Skeletal muscle tissue (tissue), 4 donors: ENCODE measurements around the gene GPER1. TPM values are rescaled to one million over a fixed set of nuclear protein-coding genes. Genes with fewer than 3 reads are reported as not detected.

Experiments
- H3K27ac ChIP-seq: one replicate; pipeline ENCODE4 v1.7.0; 2013; ENCODE audit warnings: mild to moderate bottlenecking, low read depth, low read length, inconsistent platforms
- H3K27me3 ChIP-seq, 3 donors: one replicate each; pipeline ENCODE4 v1.7.0; 2013; ENCODE audit warnings: low read length in 3 of 3; ENCODE audit not compliant: control insufficient read depth in 3 of 3, insufficient read depth in 3 of 3
- H3K36me3 ChIP-seq, 3 donors: one replicate each; pipeline ENCODE4 v1.7.0; 2013; ENCODE audit warnings: low read length in 3 of 3; ENCODE audit not compliant: control insufficient read depth in 3 of 3, insufficient read depth in 3 of 3
- H3K4me1 ChIP-seq, 3 donors: one replicate each; pipeline ENCODE4 v1.7.0; 2013; ENCODE audit warnings: low read length in 3 of 3, mild to moderate bottlenecking in 3 of 3; ENCODE audit not compliant: control insufficient read depth in 3 of 3, insufficient read depth in 3 of 3
- H3K4me3 ChIP-seq, 3 donors: one replicate each; pipeline ENCODE4 v1.7.0; 2013; ENCODE audit warnings: low read length in 3 of 3
- H3K9ac ChIP-seq, 3 donors: one replicate each; pipeline ENCODE4 v1.7.0; 2013; ENCODE audit warnings: low read length in 3 of 3, mild to moderate bottlenecking in 3 of 3, moderate library complexity in 2 of 3, low read depth in 1 of 3
- H3K9me3 ChIP-seq, 3 donors: one replicate each; pipeline ENCODE4 v1.7.0; 2013; ENCODE audit warnings: low read length in 3 of 3; ENCODE audit not compliant: control insufficient read depth in 3 of 3
- total RNA-seq: library from RNA; depleted of rRNA; stranded (reverse); fragments of >200 nt; gene quantifications from one replicate; pipeline ENCODE4 v1.2.3, GENCODE V29; 2014
- donor health status: Osteomylitis.

Gene GPER1
- total RNA-seq, 1 donor from 2014 or later, result 5.2 TPM

- H3K9me3 ChIP-seq, result no peaks in the 10 kb centered on the region
- no peaks in the 10 kb centered on the region for H3K27me3 ChIP-seq
- no peaks in the 10 kb centered on the region for H3K36me3 ChIP-seq
- no peak overlapping the region for H3K27ac ChIP-seq
- peak overlapping the region in 1 of 3 donors; percentile 14 for H3K4me3 ChIP-seq
- H3K4me1 ChIP-seq, result peaks cover 68 to 89% (median 76%) of the 10 kb centered on the region in 3 donors
- H3K9ac ChIP-seq, result peak overlapping the region in 1 of 3 donors; percentile 16
Observed at GRCh38 chr7:1046722-1047679, 40.9 kb upstream of the GPER1 start.

DNA sequence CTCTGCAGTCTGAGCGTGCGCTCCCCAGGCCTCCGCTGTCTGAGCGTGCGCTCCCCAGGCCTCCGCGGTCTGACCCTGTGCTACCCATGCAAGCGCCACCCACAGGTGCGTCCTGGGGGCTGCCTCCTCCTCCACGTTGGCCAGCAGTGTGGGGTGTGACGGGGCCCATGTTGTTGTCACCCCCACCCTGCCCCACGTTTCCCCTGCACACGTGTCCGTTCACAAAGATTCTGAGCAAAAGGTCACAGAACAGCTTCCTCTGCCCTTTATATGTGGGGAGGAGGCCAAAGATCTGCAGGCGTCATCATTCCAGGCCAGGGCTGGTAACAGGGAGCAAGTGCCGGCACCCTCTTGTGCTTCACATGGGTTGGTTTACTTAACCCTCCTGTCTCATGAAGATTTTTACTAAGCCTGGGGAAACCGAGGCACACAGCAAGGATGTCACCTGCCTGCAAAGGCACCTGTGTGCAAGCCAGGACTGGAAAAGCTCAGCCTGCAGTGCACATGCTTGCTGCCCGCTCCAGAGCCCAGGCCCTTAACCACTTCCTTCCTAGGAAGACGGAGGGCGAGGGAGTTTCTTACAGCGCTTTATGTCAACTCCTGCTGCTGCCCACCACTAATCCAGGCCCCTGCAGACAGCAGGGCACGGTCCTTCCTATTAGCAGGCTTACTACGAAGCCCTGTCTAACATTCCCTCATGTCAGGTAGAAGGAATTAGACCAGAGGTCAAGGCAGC, 38.7 kb upstream of the GPER1 start:
- Histone ChIP-seq H3K9ac (peak overlapping the region in 2 of 3 donors; percentile 14 to 35), H3K4me1 (peaks cover 64 to 86% (median 79%) of the 10 kb centered on the region in 3 donors), H3K4me3 (peak overlapping the region in 1 of 3 donors; percentile 5), H3K36me3 (no peaks in the 10 kb centered on the region), H3K27me3 (no peaks in the 10 kb centered on the region), H3K27ac (peak overlapping the region; percentile 69), H3K9me3 (no peaks in the 10 kb centered on the region)

GRCh38 chr7:1049801-1050200, 38.1 kb upstream of the GPER1 start:
- Histone ChIP-seq H3K27ac (peak overlapping the region; percentile 69), H3K4me3 (no peak overlapping the region), H3K9ac (peak overlapping the region in 2 of 3 donors; percentile 14 to 45), H3K4me1 (peaks cover 62 to 89% (median 84%) of the 10 kb centered on the region in 3 donors), H3K27me3 (no peaks in the 10 kb centered on the region), H3K9me3 (no peaks in the 10 kb centered on the region), H3K36me3 (no peaks in the 10 kb centered on the region)

GRCh38 chr7:1050254-1050906, 37.5 kb upstream of the GPER1 start:
- H3K4me1 ChIP-seq, result peaks cover 59 to 89% (median 82%) of the 10 kb centered on the region in 3 donors
- no peaks in the 10 kb centered on the region for H3K9me3 ChIP-seq
- H3K9ac ChIP-seq, result peak overlapping the region in 1 of 3 donors; percentile 45
- peak overlapping the region; percentile 84 for H3K27ac ChIP-seq
- H3K27me3 ChIP-seq, result no peaks in the 10 kb centered on the region
- H3K4me3 ChIP-seq, result no peak overlapping the region
- no peaks in the 10 kb centered on the region for H3K36me3 ChIP-seq

GRCh38 chr7:1050956-1051690, 36.8 kb upstream of the GPER1 start:
- H3K36me3 ChIP-seq, result no peaks in the 10 kb centered on the region
- H3K27me3 ChIP-seq, result no peaks in the 10 kb centered on the region
- no peak overlapping the region for H3K4me3 ChIP-seq
- H3K4me1 ChIP-seq, result peaks cover 54 to 89% (median 82%) of the 10 kb centered on the region in 3 donors
- H3K27ac ChIP-seq, result peak overlapping the region; percentile 84
- H3K9ac ChIP-seq, result peak overlapping the region in 2 of 3 donors; percentile 8 to 45
- H3K9me3 ChIP-seq, result no peaks in the 10 kb centered on the region

- Histone ChIP-seq H3K9ac (peak overlapping the region in 2 of 3 donors; percentile 32 to 54), H3K27ac (peak overlapping the region; percentile 84), H3K27me3 (no peaks in the 10 kb centered on the region), H3K4me1 (peaks cover 52 to 87% (median 86%) of the 10 kb centered on the region in 3 donors), H3K9me3 (no peaks in the 10 kb centered on the region), H3K4me3 (no peak overlapping the region), H3K36me3 (no peaks in the 10 kb centered on the region)
Observed at GRCh38 chr7:1052031-1052818, 35.7 kb upstream of the GPER1 start.

DNA sequence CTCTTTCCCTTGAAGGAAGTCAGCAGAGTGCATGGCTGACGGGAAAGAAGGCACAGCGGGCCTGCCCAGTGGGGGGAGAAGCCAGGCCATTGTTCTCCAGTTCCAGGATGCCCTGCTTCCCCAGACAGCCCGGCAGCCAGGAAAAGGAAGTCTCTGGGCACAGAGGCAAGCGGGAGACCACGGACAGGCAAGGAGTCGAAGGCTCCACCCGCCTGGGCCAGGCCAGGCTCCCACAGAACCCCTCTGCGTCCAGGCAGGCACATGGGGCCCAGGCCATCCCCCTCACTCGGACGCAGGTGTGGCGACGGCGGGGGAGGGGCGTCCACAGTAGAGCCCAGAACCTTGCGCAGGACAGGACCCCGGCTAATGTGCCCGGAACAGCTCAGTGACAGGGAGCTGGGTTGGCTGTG, 34.9 kb upstream of the GPER1 start:
- H3K9ac ChIP-seq, result peak overlapping the region in 1 of 3 donors; percentile 16
- H3K36me3 ChIP-seq, result peaks cover 0 to 2% (median 0%) of the 10 kb centered on the region in 3 donors
- no peaks in the 10 kb centered on the region for H3K27me3 ChIP-seq
- peak overlapping the region; percentile 84 for H3K27ac ChIP-seq
- peaks cover 52 to 87% (median 83%) of the 10 kb centered on the region in 3 donors for H3K4me1 ChIP-seq
- H3K4me3 ChIP-seq, result no peak overlapping the region
- H3K9me3 ChIP-seq, result no peaks in the 10 kb centered on the region

- H3K4me1 ChIP-seq, result peaks cover 49 to 80% (median 80%) of the 10 kb centered on the region in 3 donors
- no peaks in the 10 kb centered on the region for H3K27me3 ChIP-seq
- peaks cover 0 to 4% (median 0%) of the 10 kb centered on the region in 3 donors for H3K36me3 ChIP-seq
- peak overlapping the region; percentile 61 for H3K27ac ChIP-seq
- H3K9ac ChIP-seq, result no peak overlapping the region
- H3K4me3 ChIP-seq, result no peak overlapping the region
- no peaks in the 10 kb centered on the region for H3K9me3 ChIP-seq
Observed at GRCh38 chr7:1053816-1054370, 34.0 kb upstream of the GPER1 start.
